Natural killer cell treated with Interleukin-12 subunit alpha and Interleukin-12 subunit beta and Interleukin-15 and Interleukin-18, amount 100 ng/mL, for 72 hours (primary cell): ENCODE measurements around the gene SCNN1A. TPM values are rescaled to one million over a fixed set of nuclear protein-coding genes. Genes with fewer than 3 reads are reported as not detected.

Experiments used
- total RNA-seq, 2 donors: library from RNA; stranded (reverse); gene quantifications; one replicate each; pipeline ENCODE4 v1.2.3, GENCODE V29; 2022

Gene SCNN1A
- total RNA-seq, 2 donors from 2014 or later: not detected

Other genes with a start within 250 kb of the SCNN1A start
- gene CD9, start 175.2 kb downstream of the SCNN1A start, total RNA-seq: 1 to 10 TPM; 1.1 to 3.3 TPM
- not detected for gene PLEKHG6, start 64.9 kb downstream of the SCNN1A start, total RNA-seq
- gene TNFRSF1A, start 33.5 kb downstream of the SCNN1A start, total RNA-seq: 100 to 1,000 TPM in 1 of 2 donors, 10 to 100 TPM in 1; 83.2 to 102 TPM
- gene LTBR, start 8.6 kb upstream of the SCNN1A start, total RNA-seq: 1 to 10 TPM; 2.3 to 3.9 TPM
- 1 to 10 TPM; 2.1 to 2.2 TPM for gene CD27, start 69.4 kb upstream of the SCNN1A start, total RNA-seq
- gene TAPBPL, start 76.5 kb upstream of the SCNN1A start, total RNA-seq: 10 to 100 TPM; 24.6 to 26.3 TPM
- 10 to 100 TPM; 24.1 to 36.8 TPM for gene VAMP1, start 95.1 kb upstream of the SCNN1A start, total RNA-seq
- 100 to 1,000 TPM; 200 to 217 TPM for gene MRPL51, start 117.7 kb upstream of the SCNN1A start, total RNA-seq
- gene NCAPD2, start 118.5 kb upstream of the SCNN1A start, total RNA-seq: 100 to 1,000 TPM in 1 of 2 donors, 10 to 100 TPM in 1; 73.4 to 131 TPM
- 1,000 to 10,000 TPM; 4,687 to 5,410 TPM for gene GAPDH, start 159.0 kb upstream of the SCNN1A start, total RNA-seq
- gene IFFO1, start 180.5 kb upstream of the SCNN1A start, total RNA-seq: 10 to 100 TPM; 28.0 to 30.5 TPM
- gene NOP2, start 192.7 kb upstream of the SCNN1A start, total RNA-seq: 100 to 1,000 TPM; 103 to 201 TPM
- 100 to 1,000 TPM; 239 to 352 TPM for gene CHD4, start 231.8 kb upstream of the SCNN1A start, total RNA-seq